Right renal pelvis (tissue), 4 donors: ENCODE data around the gene CEMIP. TPM values are rescaled to one million over a fixed set of nuclear protein-coding genes. Genes with fewer than 3 reads are reported as not detected.

Experiments used
- DNase-seq, 4 donors: peaks; one replicate each; pipeline ENCODE4 v3.0.0-alpha.2; 2013; ENCODE audit warnings: low read depth in 4 of 4, low spot score in 3 of 4, missing footprints in 1 of 4
- polyA plus RNA-seq, 4 donors: library from polyadenylated mRNA; unstranded; fragments of 120-200 nt; gene quantifications; one replicate each; pipeline ENCODE4 v1.2.1, GENCODE V29; 2013; ENCODE audit not compliant: insufficient read length in 4 of 4

Gene CEMIP
- polyA plus RNA-seq, 4 donors, result 1.6 to 4.0 (median 3.0) TPM

- no peak for DNase-seq
These were observed 187.4 kb downstream of the CEMIP start for GRCh38 chr15:80966431-80967197.

- DNase-seq, result no peak
These were observed 188.3 kb downstream of the CEMIP start for GRCh38 chr15:80967451-80967850.

DNA sequence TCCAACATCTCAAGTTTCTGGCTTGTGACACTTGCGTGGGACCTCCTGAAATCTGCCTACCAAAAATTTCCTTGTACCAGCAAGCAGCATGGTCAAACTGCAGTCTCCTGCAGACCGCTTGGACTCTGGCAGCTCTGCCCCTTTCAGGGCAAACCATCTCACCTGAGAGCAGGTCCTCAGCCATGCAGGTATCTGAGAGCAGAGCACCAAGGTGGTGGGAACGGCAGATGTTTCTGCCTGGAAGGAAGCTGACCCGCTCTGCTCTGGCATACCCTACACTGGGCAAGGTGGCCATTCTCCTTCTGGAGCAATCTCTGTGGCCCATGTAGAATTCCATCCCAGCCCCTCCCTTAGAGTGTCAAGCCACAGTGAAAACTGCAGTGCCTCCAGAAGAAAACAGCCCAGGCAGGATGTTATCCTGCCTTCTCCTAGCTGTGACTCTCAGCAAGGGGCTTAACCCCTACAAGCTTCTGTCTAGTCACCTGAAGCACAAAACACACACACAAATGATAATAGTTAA is 188.9 kb downstream of the CEMIP start:
- DNase-seq, result no peak

GRCh38 chr15:80969316-80969715 is 190.1 kb downstream of the CEMIP start:
- no peak for DNase-seq

- peak in 3 of 4 donors; percentile 46 to 49 (median 49) for DNase-seq
These were observed 191.0 kb downstream of the CEMIP start for GRCh38 chr15:80970018-80970657.

DNA sequence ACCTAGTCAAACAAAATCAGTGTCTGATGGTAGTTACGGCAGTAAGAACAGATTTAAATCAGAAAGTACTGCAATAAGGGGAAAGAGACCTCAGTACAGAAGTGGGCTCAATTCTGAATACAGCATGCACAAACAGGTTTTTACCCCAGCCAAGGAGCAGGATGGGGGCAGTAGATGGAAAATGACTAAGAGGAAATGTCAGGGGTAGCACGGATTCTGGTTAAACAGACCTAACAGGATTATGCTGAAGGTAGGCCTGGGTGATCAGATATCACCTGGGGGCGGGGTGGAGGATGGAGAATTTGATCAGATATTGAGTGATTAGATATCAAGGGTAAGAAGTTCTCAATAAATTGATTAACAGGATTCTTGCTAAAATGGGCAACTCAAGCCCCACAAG is 191.5 kb downstream of the CEMIP start:
- no peak for DNase-seq

DNA sequence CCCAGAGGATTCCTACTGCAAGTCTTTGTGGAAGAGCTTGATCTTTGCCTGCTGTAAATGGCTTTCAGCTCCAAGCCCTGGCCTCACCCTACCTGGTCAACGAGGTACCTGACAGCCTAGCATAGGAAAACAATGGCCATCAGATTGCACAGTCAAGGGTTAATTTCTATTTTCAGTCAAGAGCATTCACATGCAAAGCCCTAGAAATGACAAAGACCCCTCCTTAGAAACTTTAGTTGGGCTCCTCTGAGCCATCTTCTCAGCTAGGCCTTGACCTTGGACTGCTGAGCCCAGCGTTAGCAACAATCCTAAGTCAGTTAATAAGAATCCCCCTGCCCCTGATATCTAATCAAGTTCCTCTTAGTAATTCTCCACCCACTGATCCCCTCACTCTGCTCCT is 192.0 kb downstream of the CEMIP start:
- no peak for DNase-seq

- no peak for DNase-seq
These were observed 193.1 kb downstream of the CEMIP start for GRCh38 chr15:80972276-80972675.

DNA sequence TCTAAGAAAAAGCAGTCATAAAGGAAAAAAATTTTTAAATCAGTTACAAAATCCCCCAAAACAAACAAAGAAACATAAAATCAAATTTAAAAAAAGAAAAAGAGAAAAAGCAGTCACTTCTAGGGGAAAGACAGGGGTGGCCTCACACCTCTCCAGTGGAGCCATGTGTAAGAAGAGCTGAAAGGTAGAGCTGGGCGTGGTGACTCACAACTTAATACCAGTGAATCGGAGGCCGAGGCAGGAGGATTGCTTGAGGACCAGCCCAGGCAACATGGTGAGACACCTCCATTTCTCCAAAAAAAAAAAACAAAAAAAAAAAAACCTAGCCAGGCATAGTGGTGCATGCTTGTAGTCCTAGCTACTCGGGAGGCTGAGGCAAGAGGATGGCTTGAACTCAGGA is 195.7 kb downstream of the CEMIP start:
- no peak for DNase-seq

DNA sequence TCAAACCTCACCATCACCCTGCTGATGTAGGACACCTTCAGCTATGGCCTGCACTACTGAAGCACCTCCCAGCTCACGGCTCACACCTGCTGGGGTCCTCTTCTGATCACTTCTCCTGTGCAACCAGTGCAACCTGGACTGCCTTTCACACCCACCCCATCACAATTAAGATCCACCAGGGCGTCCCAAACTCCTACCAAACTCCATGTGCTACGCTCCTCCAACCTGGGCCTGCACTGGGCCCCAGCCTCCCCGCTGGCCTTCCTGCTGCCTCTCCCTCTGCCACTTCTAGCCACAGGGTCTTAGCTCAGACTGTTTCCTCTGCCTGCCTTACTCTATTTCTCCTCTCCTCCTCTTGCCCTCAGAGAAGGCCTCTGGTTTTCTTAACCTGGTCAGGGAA is 197.7 kb downstream of the CEMIP start:
- DNase-seq, result no peak

- DNase-seq, result no peak
These were observed 198.5 kb downstream of the CEMIP start for GRCh38 chr15:80977627-80978036.

DNA sequence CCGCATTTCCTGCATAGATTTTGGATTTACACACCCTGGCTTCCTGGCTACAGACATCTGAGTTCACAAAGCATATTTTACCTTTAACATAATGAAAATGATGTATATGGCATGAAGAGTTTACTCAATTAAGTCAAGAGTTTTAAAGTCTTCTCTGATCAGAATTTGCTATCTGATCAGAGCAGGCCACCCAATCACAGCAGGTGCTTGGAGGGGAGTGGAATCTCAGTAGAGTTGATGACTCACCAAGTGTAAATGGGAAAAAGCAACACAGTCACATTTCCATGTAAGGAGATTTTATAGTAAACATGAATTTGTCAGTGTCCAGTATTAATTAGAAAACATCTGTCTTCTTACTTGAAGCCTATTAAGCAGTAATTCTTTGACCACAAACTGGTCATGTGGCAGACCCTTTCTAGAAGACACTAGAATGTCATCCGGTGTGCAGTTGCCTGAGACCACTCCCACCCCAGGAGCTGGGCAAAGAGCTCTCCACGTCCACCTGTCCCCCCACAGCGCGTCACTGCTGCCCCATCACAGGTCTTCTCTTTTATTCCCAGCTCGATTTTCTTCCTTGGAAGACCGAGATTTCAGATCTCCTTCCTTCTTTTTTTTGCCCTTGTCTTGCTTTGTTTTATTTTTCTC is 199.6 kb downstream of the CEMIP start:
- DNase-seq, result no peak

DNA sequence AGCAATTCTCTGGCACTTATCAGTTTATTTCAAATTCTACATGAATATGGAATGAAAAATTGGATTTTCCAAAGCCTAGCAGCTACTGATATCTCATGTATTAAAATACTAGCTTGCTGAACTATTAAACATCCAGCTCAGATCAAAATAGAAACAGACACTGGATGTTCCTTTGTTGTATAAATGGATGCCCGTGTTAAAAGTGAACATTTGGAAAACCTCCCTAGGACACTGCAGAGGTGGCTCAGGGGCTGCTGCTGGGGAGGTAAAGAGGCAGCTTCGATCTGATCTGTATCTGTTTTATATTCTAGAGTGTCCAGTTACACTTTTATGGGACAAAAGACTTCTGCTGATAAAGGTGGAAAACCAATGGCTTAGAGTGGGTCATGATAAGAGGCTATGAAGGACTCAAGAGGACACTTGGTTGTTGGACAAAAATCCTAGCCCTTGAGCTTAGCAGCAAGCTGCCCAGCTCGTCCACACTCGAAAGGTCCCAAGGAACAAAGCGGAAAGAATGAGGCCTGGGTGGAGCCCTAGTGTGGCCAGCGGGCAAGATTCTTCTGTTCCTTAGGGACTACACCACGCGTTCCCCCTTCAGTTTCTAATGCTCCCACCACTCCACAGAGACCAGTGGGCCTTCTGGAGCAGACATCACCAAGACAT is 200.5 kb downstream of the CEMIP start:
- DNase-seq, result no peak

DNA sequence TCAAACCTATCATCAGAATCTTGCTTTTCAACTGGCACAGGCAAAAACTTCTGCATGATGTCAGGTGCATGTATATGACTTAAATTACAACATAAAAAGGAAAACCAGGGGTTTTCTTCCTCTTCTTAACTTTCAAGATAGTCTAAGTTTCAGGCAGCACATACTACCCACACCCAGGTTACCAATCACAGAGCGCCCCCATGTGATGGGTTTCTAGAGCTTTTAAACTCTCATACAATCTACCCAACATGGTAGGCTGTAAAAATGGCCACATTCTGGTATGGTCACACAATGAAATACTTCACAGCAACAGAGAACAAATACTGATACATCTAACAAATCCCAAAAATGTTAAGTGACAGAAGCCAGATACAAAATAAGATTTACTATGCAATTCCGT is 203.0 kb downstream of the CEMIP start:
- DNase-seq, result no peak

- DNase-seq, result no peak
These were observed 203.7 kb downstream of the CEMIP start for GRCh38 chr15:80982839-80983238.

GRCh38 chr15:80984856-80985255 is 205.7 kb downstream of the CEMIP start:
- DNase-seq, result no peak

GRCh38 chr15:80985981-80986380 is 206.8 kb downstream of the CEMIP start:
- no peak for DNase-seq

DNA sequence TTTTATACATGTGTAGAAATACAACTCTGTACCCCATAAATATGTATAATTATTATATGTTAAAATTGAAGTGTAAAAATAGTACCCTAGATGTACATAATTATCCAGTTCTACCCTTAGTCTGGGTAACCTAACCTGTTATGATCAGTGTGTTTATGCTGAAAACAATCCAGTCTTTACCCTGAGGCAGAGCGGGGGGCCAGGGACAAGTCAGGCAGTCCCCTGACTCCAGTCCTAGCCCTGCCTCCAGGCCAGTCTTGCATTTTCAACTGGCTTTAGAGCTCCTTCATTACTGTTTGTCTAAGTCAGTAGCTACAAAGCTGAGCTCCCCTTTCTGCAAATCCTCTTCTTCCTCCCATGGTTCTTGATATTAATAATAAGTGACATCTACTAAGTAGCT is 207.3 kb downstream of the CEMIP start:
- no peak for DNase-seq

DNA sequence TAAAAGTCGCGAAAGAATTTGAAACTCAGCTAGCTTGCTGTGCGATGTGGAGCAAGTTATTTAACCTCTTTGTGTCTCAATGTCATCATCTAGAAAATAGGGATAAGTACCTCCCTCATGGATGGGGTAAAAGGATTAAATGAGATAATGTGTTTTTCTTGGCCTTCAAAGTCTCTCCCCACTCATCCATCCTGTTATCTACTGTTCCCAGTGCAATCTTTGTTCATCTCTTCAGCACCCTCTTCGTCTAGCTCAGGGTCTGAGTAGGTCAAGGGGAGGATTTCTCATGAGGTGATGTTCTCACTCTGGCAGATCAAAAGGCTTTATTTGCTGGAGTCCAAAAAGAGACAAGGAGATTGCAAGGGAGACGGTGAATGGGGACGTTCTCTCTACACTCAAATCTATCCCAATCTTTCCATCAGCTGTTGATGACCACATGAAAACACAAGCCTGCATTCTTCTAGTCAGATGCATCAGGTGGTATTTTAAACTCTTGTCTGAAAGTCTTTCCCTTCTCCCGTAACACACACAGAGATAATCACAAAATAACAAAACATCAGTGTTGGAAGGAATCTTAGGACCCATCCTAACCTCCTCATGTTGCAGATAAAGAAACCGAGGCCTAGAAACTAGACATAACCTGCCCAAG is 209.1 kb downstream of the CEMIP start:
- no peak for DNase-seq

DNA sequence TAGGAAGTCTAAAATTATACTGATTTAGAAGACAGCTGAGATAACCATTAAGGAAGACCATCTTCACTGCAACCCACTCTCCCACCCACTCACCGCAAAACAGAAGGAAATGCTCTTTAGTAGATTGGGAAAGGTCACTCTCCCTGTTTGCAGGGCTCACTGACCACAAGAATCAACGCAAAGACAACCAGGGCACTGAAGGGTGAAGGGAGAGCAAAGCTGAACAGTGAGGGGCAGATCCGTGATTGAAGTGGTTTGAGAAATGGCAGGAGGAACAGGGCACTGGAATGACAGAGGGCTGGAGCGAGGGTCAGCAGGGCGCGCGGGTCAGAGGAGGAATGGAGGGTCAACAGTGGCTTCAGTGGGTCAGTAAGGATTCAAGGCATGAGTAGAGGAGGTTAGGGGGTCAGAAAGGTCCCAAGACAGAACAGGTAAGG is 209.9 kb downstream of the CEMIP start:
- no peak for DNase-seq
